ENCODE data around the gene UBL3.

UBL3 gene

DNA sequence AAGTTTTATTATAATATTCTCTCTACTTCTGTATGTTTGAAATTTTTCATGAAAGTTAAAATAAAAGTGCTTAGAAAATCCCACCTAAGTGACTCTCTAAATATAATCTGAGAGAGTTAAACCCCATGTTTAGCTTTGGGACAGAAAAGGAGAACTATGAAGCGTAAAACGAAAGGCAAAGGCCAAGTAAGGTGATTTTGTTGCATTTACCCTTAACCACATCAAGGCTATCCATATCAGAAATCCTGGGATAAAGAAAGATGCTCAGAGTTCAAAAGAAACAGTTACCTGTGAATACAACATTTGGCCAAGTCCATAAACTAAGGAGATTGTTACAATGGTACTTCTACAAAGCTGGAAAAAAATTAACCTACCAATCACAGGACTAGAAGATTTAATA, 31.3 kb downstream of the UBL3 start:
- TF ChIP-seq, protein P1, sequence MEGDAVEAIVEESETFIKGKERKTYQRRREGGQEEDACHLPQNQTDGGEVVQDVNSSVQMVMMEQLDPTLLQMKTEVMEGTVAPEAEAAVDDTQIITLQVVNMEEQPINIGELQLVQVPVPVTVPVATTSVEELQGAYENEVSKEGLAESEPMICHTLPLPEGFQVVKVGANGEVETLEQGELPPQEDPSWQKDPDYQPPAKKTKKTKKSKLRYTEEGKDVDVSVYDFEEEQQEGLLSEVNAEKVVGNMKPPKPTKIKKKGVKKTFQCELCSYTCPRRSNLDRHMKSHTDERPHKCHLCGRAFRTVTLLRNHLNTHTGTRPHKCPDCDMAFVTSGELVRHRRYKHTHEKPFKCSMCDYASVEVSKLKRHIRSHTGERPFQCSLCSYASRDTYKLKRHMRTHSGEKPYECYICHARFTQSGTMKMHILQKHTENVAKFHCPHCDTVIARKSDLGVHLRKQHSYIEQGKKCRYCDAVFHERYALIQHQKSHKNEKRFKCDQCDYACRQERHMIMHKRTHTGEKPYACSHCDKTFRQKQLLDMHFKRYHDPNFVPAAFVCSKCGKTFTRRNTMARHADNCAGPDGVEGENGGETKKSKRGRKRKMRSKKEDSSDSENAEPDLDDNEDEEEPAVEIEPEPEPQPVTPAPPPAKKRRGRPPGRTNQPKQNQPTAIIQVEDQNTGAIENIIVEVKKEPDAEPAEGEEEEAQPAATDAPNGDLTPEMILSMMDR (IDR thresholded peaks at IDR 0.05; ENCODE audit: insufficient read depth, low read length, poor library complexity, severe bottlenecking) = no peak
- H3K27me3 ChIP-seq (replicated peaks; ENCODE audit: control insufficient read depth, insufficient read depth, low read length) = no peaks in the 10 kb centered on the region
- no peak for DNase-seq (ENCODE audit: extremely low read depth, insufficient read length)
- H3K36me3 ChIP-seq (ENCODE audit: control insufficient read depth, insufficient read depth, low read length) = no peaks in the 10 kb centered on the region
- H3K4me3 ChIP-seq (replicated peaks; ENCODE audit: low read depth, low read length) = no peak overlapping the region

DNA sequence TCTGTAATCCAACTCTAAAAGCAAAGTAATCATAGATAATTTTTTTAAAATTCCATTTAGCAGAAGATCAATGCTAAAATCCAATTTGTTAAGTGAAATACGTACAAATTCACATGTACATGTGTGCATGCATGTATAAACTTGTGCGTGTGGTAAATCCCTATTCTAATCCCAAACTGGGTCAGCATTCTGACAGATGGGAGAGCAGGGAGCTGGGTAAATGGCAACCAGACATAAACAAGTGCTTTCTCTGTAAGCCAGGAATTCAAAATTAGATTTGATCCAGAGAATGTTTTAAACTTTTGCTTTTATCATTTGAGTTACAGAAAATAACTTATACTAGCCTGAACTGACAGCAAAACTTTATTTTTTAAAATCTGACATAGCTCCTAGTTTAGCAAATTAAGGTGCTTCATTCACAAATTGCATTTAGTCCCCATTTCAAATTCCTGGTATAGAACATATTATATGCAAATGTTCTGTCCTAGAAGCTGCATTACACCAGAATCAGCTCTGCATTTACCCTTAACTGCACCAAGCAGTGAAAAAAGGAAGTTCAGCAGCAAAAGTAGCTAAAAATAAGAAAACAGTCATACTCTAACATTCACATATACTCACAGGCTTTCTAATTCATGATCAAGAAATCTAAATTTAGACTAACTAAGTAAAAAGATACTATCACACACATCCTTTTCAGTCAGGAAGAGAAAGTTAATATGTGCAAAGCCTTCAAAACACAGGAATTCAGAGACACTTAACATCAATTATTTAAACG, 32.6 kb downstream of the UBL3 start:
- peak; percentile 48 for DNase-seq (ENCODE audit: extremely low read depth, insufficient read length)
- TF ChIP-seq, protein P1 (IDR thresholded peaks at IDR 0.05; ENCODE audit: insufficient read depth, low read length, poor library complexity, severe bottlenecking) = no peak
- H3K4me3 ChIP-seq (replicated peaks; ENCODE audit: low read depth, low read length) = peak overlapping the region; percentile 31
- H3K36me3 ChIP-seq (ENCODE audit: control insufficient read depth, insufficient read depth, low read length) = no peaks in the 10 kb centered on the region
- H3K27me3 ChIP-seq (replicated peaks; ENCODE audit: control insufficient read depth, insufficient read depth, low read length) = no peaks in the 10 kb centered on the region

DNA sequence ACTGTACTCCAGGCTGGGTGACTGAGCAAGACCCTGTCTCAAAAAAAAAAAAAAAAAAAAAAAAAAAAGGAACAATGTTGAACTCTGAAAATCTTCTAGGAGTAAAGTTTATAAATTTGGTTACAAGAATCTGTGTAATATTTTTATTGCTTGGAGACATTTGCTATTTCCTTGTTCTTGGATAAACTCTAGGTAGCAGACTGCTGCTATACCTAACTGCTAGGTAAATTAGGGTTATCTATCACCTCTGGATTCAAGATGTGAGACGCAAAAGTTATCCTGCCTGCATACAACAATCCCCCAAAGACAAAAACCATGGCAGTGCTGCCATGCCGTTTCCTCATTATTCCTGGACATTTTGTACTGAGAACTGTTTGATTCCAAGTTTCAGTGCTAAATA, 33.7 kb downstream of the UBL3 start:
- Histone ChIP-seq H3K4me3 (replicated peaks; ENCODE audit: low read depth, low read length) (no peak overlapping the region), H3K36me3 (ENCODE audit: control insufficient read depth, insufficient read depth, low read length) (no peaks in the 10 kb centered on the region), H3K27me3 (replicated peaks; ENCODE audit: control insufficient read depth, insufficient read depth, low read length) (no peaks in the 10 kb centered on the region)
- TF ChIP-seq, protein P1 (IDR thresholded peaks at IDR 0.05; ENCODE audit: insufficient read depth, low read length, poor library complexity, severe bottlenecking) = no peak
- no peak for DNase-seq (ENCODE audit: extremely low read depth, insufficient read length)

GRCh38 chr13:29815336-29815735, 35.1 kb downstream of the UBL3 start:
- Histone ChIP-seq H3K4me3 (replicated peaks; ENCODE audit: low read depth, low read length) (no peak overlapping the region), H3K27me3 (replicated peaks; ENCODE audit: control insufficient read depth, insufficient read depth, low read length) (no peaks in the 10 kb centered on the region), H3K36me3 (ENCODE audit: control insufficient read depth, insufficient read depth, low read length) (no peaks in the 10 kb centered on the region)
- no peak for DNase-seq (ENCODE audit: extremely low read depth, insufficient read length)
- TF ChIP-seq, protein P1 (IDR thresholded peaks at IDR 0.05; ENCODE audit: insufficient read depth, low read length, poor library complexity, severe bottlenecking) = no peak

- Histone ChIP-seq H3K4me3 (replicated peaks; ENCODE audit: low read depth, low read length) (no peak overlapping the region), H3K27me3 (replicated peaks; ENCODE audit: control insufficient read depth, insufficient read depth, low read length) (no peaks in the 10 kb centered on the region), H3K36me3 (ENCODE audit: control insufficient read depth, insufficient read depth, low read length) (no peaks in the 10 kb centered on the region)
- TF ChIP-seq, protein P1 (IDR thresholded peaks at IDR 0.05; ENCODE audit: insufficient read depth, low read length, poor library complexity, severe bottlenecking) = no peak
- DNase-seq (ENCODE audit: extremely low read depth, insufficient read length) = no peak
Measured at GRCh38 chr13:29810898-29811297, 39.5 kb downstream of the UBL3 start.

All from GM06990 (cell line).